GM23338 (cell line): ENCODE results near the gene UPP2. TPM values are rescaled to one million over a fixed set of nuclear protein-coding genes. Genes with fewer than 3 reads are reported as not detected.

ENCODE experiments used
- ATAC-seq: fragments of 200-7000 bp; cut with Tn5 transposase; 3 replicates; pipeline ENCODE4 v1.9.1; 2020
- DNase-seq: peaks from one replicate; pipeline ENCODE4 v3.0.0-alpha.2; 2015; ENCODE audit warnings: low spot score
- H2AFZ ChIP-seq: fragments of 200-600 bp; sonication (generic); 2 replicates; pipeline ENCODE4 v1.8.0; 2016; ENCODE audit warnings: antibody characterized with exemption, mild to moderate bottlenecking, moderate library complexity
- H3F3A ChIP-seq: fragments of 200-600 bp; sonication (generic); replicated peaks from 2 replicates; pipeline ENCODE4 v1.8.0; 2017; ENCODE audit warnings: antibody characterized with exemption, mixed run types, low read depth
- H3K27ac ChIP-seq: fragments of 200-600 bp; sonication (generic); 2 replicates; pipeline ENCODE4 v1.6.1; 2016; ENCODE audit warnings: low read depth
- H3K27me3 ChIP-seq: fragments of 200-600 bp; sonication (generic); 2 replicates; pipeline ENCODE4 v1.8.0; 2016; ENCODE audit warnings: mild to moderate bottlenecking, mixed run types, moderate library complexity; ENCODE audit not compliant: insufficient read depth
- H3K36me3 ChIP-seq: fragments of 200-600 bp; sonication (generic); 2 replicates; pipeline ENCODE4 v1.8.0; 2016; ENCODE audit warnings: mild to moderate bottlenecking; ENCODE audit not compliant: insufficient read depth
- H3K4me1 ChIP-seq: fragments of 200-600 bp; sonication (generic); 2 replicates; pipeline ENCODE4 v1.8.0; 2016; ENCODE audit warnings: mild to moderate bottlenecking, moderate library complexity; ENCODE audit not compliant: insufficient read depth
- H3K4me2 ChIP-seq: fragments of 200-600 bp; sonication (generic); 2 replicates; pipeline ENCODE4 v1.7.1; 2017; ENCODE audit warnings: mixed run types
- H3K4me3 ChIP-seq: fragments of 200-600 bp; sonication (generic); 2 replicates; pipeline ENCODE4 v1.6.1; 2016; ENCODE audit warnings: mixed run types
- H3K79me2 ChIP-seq: fragments of 200-600 bp; sonication (generic); replicated peaks from 2 replicates; pipeline ENCODE4 v1.8.0; 2017; ENCODE audit warnings: mild to moderate bottlenecking; ENCODE audit not compliant: insufficient read depth
- H3K9me2 ChIP-seq: fragments of 200-600 bp; sonication (generic); 2 replicates; pipeline ENCODE4 v1.8.0; 2017; ENCODE audit not compliant: insufficient read depth
- H4K20me1 ChIP-seq: fragments of 200-600 bp; sonication (generic); replicated peaks from 2 replicates; pipeline ENCODE4 v1.8.0; 2017; ENCODE audit warnings: mild to moderate bottlenecking; ENCODE audit not compliant: insufficient read depth
- H3K27ac Mint-ChIP-seq: 2 replicates; pipeline ENCODE4 v1.8.0; 2020; ENCODE audit warnings: inconsistent platforms, mild to moderate bottlenecking, moderate library complexity, mixed read lengths
- H3K27me3 Mint-ChIP-seq: 3 replicates; pipeline ENCODE4 v1.8.0; 2022; ENCODE audit warnings: low read depth, mild to moderate bottlenecking, moderate library complexity, mixed read lengths, inconsistent platforms; ENCODE audit not compliant: insufficient read depth, poor library complexity
- H3K36me3 Mint-ChIP-seq: 3 replicates; pipeline ENCODE4 v1.8.0; 2021; ENCODE audit warnings: low read depth, mild to moderate bottlenecking, inconsistent platforms, moderate library complexity, mixed read lengths
- H3K4me1 Mint-ChIP-seq: 3 replicates; pipeline ENCODE4 v1.8.0; 2020; ENCODE audit warnings: mild to moderate bottlenecking, inconsistent platforms, mixed read lengths
- H3K4me3 Mint-ChIP-seq: 3 replicates; pipeline ENCODE4 v1.8.0; 2021; ENCODE audit warnings: moderate library complexity, mild to moderate bottlenecking, inconsistent platforms, mixed read lengths
- H3K9me3 Mint-ChIP-seq: 3 replicates; pipeline ENCODE4 v1.8.0; 2020; ENCODE audit warnings: moderate library complexity, mild to moderate bottlenecking, inconsistent platforms, mixed read lengths
- CREB1 ChIP-seq: fragments of 250-450 bp; sonication (Bioruptor Pico); IDR thresholded peaks from 2 replicates; pipeline ENCODE4 v1.5.0; 2020; ENCODE audit warnings: low read depth, mild to moderate bottlenecking, moderate library complexity
- EZH2 ChIP-seq: fragments of 200-600 bp; sonication (generic); IDR thresholded peaks from one replicate; pipeline ENCODE4 v1.8.0; 2017; ENCODE audit warnings: antibody characterized with exemption, mild to moderate bottlenecking, low read depth; ENCODE audit not compliant: unreplicated experiment
- EZH2phosphoT487 ChIP-seq: fragments of 200-600 bp; sonication (generic); IDR thresholded peaks from one replicate; pipeline ENCODE4 v1.8.1; 2018; ENCODE audit warnings: antibody characterized with exemption; ENCODE audit not compliant: unreplicated experiment
- NANOG ChIP-seq: IDR thresholded peaks from 2 replicates; pipeline ENCODE4 v1.6.1; 2016; ENCODE audit warnings: antibody characterized with exemption, borderline replicate concordance
- POLR2AphosphoS5 ChIP-seq: IDR thresholded peaks from 2 replicates; pipeline ENCODE4 v1.6.1; 2016; ENCODE audit warnings: antibody characterized with exemption, low read depth
- STAT1 ChIP-seq: IDR thresholded peaks from one replicate; pipeline ENCODE4 v1.6.1; 2016; ENCODE audit warnings: antibody characterized with exemption; ENCODE audit not compliant: unreplicated experiment
- ZNF114 ChIP-seq: fragments of 250-450 bp; sonication (Bioruptor Pico); IDR thresholded peaks from 2 replicates; pipeline ENCODE4 v1.5.0; 2020; ENCODE audit warnings: mild to moderate bottlenecking, moderate library complexity
- ZNF331 ChIP-seq: fragments of 250-450 bp; sonication (Bioruptor Pico); IDR thresholded peaks from 2 replicates; pipeline ENCODE4 v1.5.0; 2020; ENCODE audit warnings: low read depth, mild to moderate bottlenecking, moderate library complexity
- polyA plus RNA-seq: library from polyadenylated mRNA; unstranded; fragments of >200 nt; fragmentation: Nextera tagmentation; extraction: Ambion mirVana; gene quantifications from 2 replicates; pipeline ENCODE4 v1.2.1, GENCODE V29; 2016
- total RNA-seq: library from RNA; depleted of rRNA; stranded (reverse); fragments of >200 nt; shearing (Covaris generic); gene quantifications from 2 replicates; pipeline ENCODE4 v1.2.3, GENCODE V29; 2014
- TF ChIP-seq, protein P1 (sequence below): IDR thresholded peaks from one replicate; pipeline ENCODE4 v1.6.1; 2018; ENCODE audit warnings: antibody characterized with exemption; ENCODE audit not compliant: unreplicated experiment
- TF ChIP-seq, protein P2 (sequence below): IDR thresholded peaks from 2 replicates; pipeline ENCODE4 v1.6.1; 2016; ENCODE audit warnings: antibody characterized with exemption
- TF ChIP-seq, protein P3 (sequence below): fragments of 250-450 bp; sonication (Bioruptor Pico); IDR thresholded peaks from 2 replicates; pipeline ENCODE4 v1.5.0; 2020; ENCODE audit warnings: mild to moderate bottlenecking, moderate library complexity

UPP2 gene
- total and polyA plus RNA-seq, 2 experiments from 2014 or later: not detected

DNA sequence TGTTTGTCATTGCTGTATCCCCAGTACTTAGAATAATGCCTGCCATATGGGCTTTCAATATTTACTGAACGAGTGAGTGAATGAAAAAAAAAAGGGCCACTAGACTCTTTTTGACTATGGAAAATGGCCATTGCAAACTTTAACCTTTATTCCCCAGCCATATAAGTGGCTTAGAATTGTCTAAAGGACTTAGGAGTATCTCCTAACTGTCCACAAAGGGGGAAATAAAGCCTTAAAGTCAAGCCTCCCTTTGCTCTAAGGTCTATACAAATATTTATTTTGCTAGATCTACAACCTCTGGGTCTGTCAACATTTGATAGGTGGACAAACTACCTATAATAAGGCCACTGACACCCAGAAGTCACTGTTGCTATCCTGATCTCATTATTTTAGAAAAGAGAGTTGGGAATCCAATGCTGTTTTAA lies 25.7 kb downstream of the UPP2 start:
- no peaks in the 10 kb centered on the region for H3K36me3 ChIP-seq
- no peaks in the 10 kb centered on the region for H3F3A ChIP-seq
- H3K27me3 ChIP-seq: no peaks in the 10 kb centered on the region
- H3K27ac Mint-ChIP-seq: no peak overlapping the region
- H3K4me1 Mint-ChIP-seq: peaks cover 33% of the 10 kb centered on the region
- H3K9me2 ChIP-seq: peaks cover 11% of the 10 kb centered on the region; the same call in 1 of the 2 replicates
- DNase-seq: no peak
- no peaks in the 10 kb centered on the region for H3K9me3 Mint-ChIP-seq
- H3K4me3 Mint-ChIP-seq: no peak overlapping the region
- no peaks in the 10 kb centered on the region for H3K79me2 ChIP-seq
- TF ChIP-seq ZNF114 (CRISPR knock-in tag) (no peak), EZH2 (no peak), CREB1 (CRISPR knock-in tag) (no peak), ZNF331 (CRISPR knock-in tag) (no peak), EZH2phosphoT487 (no peak), NANOG (no peak)
- TF ChIP-seq, protein P1, sequence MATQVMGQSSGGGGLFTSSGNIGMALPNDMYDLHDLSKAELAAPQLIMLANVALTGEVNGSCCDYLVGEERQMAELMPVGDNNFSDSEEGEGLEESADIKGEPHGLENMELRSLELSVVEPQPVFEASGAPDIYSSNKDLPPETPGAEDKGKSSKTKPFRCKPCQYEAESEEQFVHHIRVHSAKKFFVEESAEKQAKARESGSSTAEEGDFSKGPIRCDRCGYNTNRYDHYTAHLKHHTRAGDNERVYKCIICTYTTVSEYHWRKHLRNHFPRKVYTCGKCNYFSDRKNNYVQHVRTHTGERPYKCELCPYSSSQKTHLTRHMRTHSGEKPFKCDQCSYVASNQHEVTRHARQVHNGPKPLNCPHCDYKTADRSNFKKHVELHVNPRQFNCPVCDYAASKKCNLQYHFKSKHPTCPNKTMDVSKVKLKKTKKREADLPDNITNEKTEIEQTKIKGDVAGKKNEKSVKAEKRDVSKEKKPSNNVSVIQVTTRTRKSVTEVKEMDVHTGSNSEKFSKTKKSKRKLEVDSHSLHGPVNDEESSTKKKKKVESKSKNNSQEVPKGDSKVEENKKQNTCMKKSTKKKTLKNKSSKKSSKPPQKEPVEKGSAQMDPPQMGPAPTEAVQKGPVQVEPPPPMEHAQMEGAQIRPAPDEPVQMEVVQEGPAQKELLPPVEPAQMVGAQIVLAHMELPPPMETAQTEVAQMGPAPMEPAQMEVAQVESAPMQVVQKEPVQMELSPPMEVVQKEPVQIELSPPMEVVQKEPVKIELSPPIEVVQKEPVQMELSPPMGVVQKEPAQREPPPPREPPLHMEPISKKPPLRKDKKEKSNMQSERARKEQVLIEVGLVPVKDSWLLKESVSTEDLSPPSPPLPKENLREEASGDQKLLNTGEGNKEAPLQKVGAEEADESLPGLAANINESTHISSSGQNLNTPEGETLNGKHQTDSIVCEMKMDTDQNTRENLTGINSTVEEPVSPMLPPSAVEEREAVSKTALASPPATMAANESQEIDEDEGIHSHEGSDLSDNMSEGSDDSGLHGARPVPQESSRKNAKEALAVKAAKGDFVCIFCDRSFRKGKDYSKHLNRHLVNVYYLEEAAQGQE: no peak
- H2AFZ ChIP-seq: no peak overlapping the region
- H3K4me3 ChIP-seq: no peak overlapping the region
- peaks cover 25% of the 10 kb centered on the region for H3K4me1 ChIP-seq
- H3K4me2 ChIP-seq: no peak overlapping the region
- H3K36me3 Mint-ChIP-seq: no peaks in the 10 kb centered on the region
- ATAC-seq: no peak
- H3K27me3 Mint-ChIP-seq: peaks cover 1% of the 10 kb centered on the region
- no peaks in the 10 kb centered on the region for H4K20me1 ChIP-seq
- H3K27ac ChIP-seq: no peak overlapping the region

DNA sequence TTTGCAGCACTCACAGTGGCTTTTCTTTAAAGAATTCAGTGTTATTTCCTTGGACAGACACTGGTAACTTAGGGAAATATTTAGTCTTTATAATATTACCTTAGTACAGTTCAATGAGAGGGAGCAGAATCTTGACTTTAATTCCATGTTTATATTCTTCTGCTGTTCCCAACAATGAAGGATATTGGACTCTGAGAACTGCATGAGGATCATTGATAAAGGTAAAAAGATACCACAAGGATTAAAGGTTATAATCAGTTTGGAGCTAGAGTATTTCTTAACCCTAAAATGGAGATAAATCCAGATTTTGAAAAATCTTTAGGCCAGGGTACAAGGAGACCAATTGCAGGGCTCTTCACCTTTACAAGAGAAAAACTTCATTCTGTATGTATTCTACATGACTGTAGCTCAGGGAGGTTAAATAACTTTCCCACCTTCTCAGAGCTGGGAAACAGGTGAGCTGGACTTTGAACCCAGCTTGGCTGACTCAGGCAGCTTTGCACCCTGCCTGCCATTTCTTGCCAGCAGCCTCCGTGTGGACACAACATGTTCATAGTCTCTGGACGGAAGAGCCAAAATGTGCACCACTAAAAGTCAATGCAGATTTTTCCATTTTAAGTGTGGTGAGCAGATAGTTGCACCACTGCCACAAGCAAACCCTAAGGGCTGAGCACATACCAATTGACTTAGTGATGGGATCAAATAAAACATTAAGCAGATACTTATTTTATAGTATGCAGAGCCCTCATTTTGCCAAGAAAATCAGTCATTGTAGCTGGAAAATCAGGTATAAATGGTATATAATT lies 26.7 kb downstream of the UPP2 start:
- Mint-ChIP-seq H3K4me3 (no peak overlapping the region), H3K4me1 (peaks cover 28% of the 10 kb centered on the region), H3K9me3 (no peaks in the 10 kb centered on the region), H3K36me3 (no peaks in the 10 kb centered on the region), H3K27ac (no peak overlapping the region), H3K27me3 (no peaks in the 10 kb centered on the region)
- Histone ChIP-seq H3K9me2 (peaks cover 15% of the 10 kb centered on the region; the same call in 1 of the 2 replicates), H3K4me1 (peaks cover 25% of the 10 kb centered on the region), H3K79me2 (no peaks in the 10 kb centered on the region), H3K4me3 (no peak overlapping the region), H3K36me3 (no peaks in the 10 kb centered on the region), H3F3A (no peaks in the 10 kb centered on the region), H3K27ac (no peak overlapping the region), H2AFZ (peak overlapping the region; percentile 59; the same call in 1 of the 2 replicates), H3K4me2 (no peak overlapping the region), H4K20me1 (no peaks in the 10 kb centered on the region), H3K27me3 (no peaks in the 10 kb centered on the region)
- ATAC-seq (no peak), DNase-seq (no peak)
- TF ChIP-seq, protein P2, sequence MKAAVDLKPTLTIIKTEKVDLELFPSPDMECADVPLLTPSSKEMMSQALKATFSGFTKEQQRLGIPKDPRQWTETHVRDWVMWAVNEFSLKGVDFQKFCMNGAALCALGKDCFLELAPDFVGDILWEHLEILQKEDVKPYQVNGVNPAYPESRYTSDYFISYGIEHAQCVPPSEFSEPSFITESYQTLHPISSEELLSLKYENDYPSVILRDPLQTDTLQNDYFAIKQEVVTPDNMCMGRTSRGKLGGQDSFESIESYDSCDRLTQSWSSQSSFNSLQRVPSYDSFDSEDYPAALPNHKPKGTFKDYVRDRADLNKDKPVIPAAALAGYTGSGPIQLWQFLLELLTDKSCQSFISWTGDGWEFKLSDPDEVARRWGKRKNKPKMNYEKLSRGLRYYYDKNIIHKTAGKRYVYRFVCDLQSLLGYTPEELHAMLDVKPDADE: no peak
- no peak for TF ChIP-seq POLR2AphosphoS5
- TF ChIP-seq, protein P3, sequence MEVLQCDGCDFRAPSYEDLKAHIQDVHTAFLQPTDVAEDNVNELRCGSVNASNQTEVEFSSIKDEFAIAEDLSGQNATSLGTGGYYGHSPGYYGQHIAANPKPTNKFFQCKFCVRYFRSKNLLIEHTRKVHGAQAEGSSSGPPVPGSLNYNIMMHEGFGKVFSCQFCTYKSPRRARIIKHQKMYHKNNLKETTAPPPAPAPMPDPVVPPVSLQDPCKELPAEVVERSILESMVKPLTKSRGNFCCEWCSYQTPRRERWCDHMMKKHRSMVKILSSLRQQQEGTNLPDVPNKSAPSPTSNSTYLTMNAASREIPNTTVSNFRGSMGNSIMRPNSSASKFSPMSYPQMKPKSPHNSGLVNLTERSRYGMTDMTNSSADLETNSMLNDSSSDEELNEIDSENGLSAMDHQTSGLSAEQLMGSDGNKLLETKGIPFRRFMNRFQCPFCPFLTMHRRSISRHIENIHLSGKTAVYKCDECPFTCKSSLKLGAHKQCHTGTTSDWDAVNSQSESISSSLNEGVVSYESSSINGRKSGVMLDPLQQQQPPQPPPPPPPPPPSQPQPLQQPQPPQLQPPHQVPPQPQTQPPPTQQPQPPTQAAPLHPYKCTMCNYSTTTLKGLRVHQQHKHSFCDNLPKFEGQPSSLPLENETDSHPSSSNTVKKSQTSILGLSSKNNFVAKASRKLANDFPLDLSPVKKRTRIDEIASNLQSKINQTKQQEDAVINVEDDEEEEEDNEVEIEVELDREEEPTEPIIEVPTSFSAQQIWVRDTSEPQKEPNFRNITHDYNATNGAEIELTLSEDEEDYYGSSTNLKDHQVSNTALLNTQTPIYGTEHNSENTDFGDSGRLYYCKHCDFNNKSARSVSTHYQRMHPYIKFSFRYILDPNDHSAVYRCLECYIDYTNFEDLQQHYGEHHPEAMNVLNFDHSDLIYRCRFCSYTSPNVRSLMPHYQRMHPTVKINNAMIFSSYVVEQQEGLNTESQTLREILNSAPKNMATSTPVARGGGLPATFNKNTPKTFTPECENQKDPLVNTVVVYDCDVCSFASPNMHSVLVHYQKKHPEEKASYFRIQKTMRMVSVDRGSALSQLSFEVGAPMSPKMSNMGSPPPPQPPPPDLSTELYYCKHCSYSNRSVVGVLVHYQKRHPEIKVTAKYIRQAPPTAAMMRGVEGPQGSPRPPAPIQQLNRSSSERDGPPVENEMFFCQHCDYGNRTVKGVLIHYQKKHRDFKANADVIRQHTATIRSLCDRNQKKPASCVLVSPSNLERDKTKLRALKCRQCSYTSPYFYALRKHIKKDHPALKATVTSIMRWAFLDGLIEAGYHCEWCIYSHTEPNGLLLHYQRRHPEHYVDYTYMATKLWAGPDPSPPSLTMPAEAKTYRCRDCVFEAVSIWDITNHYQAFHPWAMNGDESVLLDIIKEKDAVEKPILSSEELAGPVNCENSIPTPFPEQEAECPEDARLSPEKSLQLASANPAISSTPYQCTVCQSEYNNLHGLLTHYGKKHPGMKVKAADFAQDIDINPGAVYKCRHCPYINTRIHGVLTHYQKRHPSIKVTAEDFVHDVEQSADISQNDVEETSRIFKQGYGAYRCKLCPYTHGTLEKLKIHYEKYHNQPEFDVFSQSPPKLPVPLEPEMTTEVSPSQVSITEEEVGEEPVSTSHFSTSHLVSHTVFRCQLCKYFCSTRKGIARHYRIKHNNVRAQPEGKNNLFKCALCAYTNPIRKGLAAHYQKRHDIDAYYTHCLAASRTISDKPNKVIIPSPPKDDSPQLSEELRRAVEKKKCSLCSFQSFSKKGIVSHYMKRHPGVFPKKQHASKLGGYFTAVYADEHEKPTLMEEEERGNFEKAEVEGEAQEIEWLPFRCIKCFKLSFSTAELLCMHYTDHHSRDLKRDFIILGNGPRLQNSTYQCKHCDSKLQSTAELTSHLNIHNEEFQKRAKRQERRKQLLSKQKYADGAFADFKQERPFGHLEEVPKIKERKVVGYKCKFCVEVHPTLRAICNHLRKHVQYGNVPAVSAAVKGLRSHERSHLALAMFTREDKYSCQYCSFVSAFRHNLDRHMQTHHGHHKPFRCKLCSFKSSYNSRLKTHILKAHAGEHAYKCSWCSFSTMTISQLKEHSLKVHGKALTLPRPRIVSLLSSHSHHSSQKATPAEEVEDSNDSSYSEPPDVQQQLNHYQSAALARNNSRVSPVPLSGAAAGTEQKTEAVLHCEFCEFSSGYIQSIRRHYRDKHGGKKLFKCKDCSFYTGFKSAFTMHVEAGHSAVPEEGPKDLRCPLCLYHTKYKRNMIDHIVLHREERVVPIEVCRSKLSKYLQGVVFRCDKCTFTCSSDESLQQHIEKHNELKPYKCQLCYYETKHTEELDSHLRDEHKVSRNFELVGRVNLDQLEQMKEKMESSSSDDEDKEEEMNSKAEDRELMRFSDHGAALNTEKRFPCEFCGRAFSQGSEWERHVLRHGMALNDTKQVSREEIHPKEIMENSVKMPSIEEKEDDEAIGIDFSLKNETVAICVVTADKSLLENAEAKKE (CRISPR knock-in tag): no peak
- no peak for TF ChIP-seq STAT1
